Upper lobe of left lung (tissue), 6 donors: ENCODE measurements around the gene PNLIPRP3. TPM values are rescaled to one million over a fixed set of nuclear protein-coding genes. Genes with fewer than 3 reads are reported as not detected.
"Not testable (repeated sequence)": the region's sequence is repeated elsewhere in the genome, so short reads cannot be mapped to it uniquely, and the experiment has no call there.

Experiments
- ATAC-seq, 2 donors: fragments of 200-7000 bp; cut with Tn5 transposase; one replicate each; pipeline ENCODE4 v1.9.1; 2022; ENCODE audit warnings: mild to moderate bottlenecking in 2 of 2, moderate library complexity in 2 of 2; ENCODE audit not compliant: low FRiP score in 2 of 2
- DNase-seq, 2 donors: peaks; one replicate each; pipeline ENCODE4 v3.0.0-alpha.2; 2019 to 2020
- H3K27ac ChIP-seq, 4 donors: fragments of 200-600 bp; sonication (generic); one replicate each; pipeline ENCODE4 v1.5.1; 2016 to 2019
- H3K27me3 ChIP-seq, 4 donors: fragments of 200-600 bp; sonication (generic); one replicate each; pipeline ENCODE4 v1.5.1; 2017 to 2019
- H3K36me3 ChIP-seq, 4 donors: fragments of 200-600 bp; sonication (generic); one replicate each; pipeline ENCODE4 v1.5.1; 2016 to 2019
- H3K4me1 ChIP-seq, 4 donors: fragments of 200-600 bp; sonication (generic); one replicate each; pipeline ENCODE4 v1.5.1; 2018 to 2019
- H3K4me3 ChIP-seq, 4 donors: fragments of 200-600 bp; sonication (generic); one replicate each; pipeline ENCODE4 v1.5.1; 2017 to 2019; ENCODE audit warnings: mild to moderate bottlenecking in 2 of 4, moderate library complexity in 1 of 4
- H3K9me3 ChIP-seq, 4 donors: fragments of 200-600 bp; sonication (generic); one replicate each; pipeline ENCODE4 v1.5.1; 2018 to 2019
- CTCF ChIP-seq, 6 experiments: fragments of 450-650 bp in 4 of 6; fragments of 200-600 bp in 2 of 6; sonication (generic) in 2 of 6; IDR thresholded peaks; one replicate each; pipeline ENCODE4 v1.5.1; 2016 to 2019; ENCODE audit warnings: antibody characterized with exemption in 6 of 6
- EP300 ChIP-seq, 4 donors: sonication (generic); formaldehyde crosslinking; IDR thresholded peaks; one replicate each; pipeline ENCODE4 v1.5.1; 2017; ENCODE audit warnings: antibody characterized with exemption in 4 of 4, control low read depth in 2 of 4
- POLR2A ChIP-seq, 4 donors: fragments of 450-650 bp; IDR thresholded peaks; one replicate each; pipeline ENCODE4 v1.5.1; 2016 to 2017; ENCODE audit warnings: antibody characterized with exemption in 4 of 4, mild to moderate bottlenecking in 2 of 4
- POLR2AphosphoS5 ChIP-seq, 2 donors: sonication (generic); formaldehyde crosslinking; IDR thresholded peaks; one replicate each; pipeline ENCODE4 v1.5.1; 2017; ENCODE audit warnings: antibody characterized with exemption in 2 of 2
- WGBS, 2 donors: methylation state at CpG; one replicate each; pipeline ENCODE4 v1.1.5; 2017 to 2018; 5-methylcytosine and 5-hydroxymethylcytosine counted together
- total RNA-seq, 6 donors: library from RNA; depleted of rRNA in 4 of 6; stranded (reverse); fragments of >200 nt in 4 of 6; gene quantifications; one replicate each; pipeline versions ENCODE4 v1.1.0 to v1.2.1, GENCODE V29; 2016 to 2021
- donor health status: DM: no; HTN: no; CAD: no; lungs with moderate emphysema.
- donor health status: DM: no; HTN: yes; CAD: no; lungs with severe emphysema.

The PNLIPRP3 gene
- under 1 TPM in 2 of 6 donors, not detected in 4; 0.20 to 0.22 TPM for total RNA-seq

GRCh38 chr10:116427671-116428070, at the start of gene PNLIPRP3:
Gene PNLIPRP3, plus strand, starts transcription at chr10:116427847. Its CDS starts 166 bp downstream, at chr10:116428013.
- H3K9me3 ChIP-seq, result no peaks in the 10 kb centered on the region
- no peaks in the 10 kb centered on the region for H3K27me3 ChIP-seq
- TF ChIP-seq POLR2A (IDR thresholded peaks at IDR 0.05) (no peak), EP300 (IDR thresholded peaks at IDR 0.05) (no peak), POLR2AphosphoS5 (IDR thresholded peaks at IDR 0.05) (no peak), CTCF (IDR thresholded peaks at IDR 0.05) (no peak)
- H3K27ac ChIP-seq, result no peak within 1 kb of the TSS
- 63 to 64% methylated on average over 2 of the region's 2 CpGs for WGBS, 2 donors
- no peak within 1 kb of the TSS for H3K4me3 ChIP-seq
- H3K36me3 ChIP-seq, result no peaks in the 10 kb centered on the region
- ATAC-seq (no peak), DNase-seq (no peak)
- H3K4me1 ChIP-seq, result no peaks in the 10 kb centered on the region

GRCh38 chr10:116382290-116382689, 45.4 kb upstream of the PNLIPRP3 start:
- H3K4me1 ChIP-seq, result no peaks in the 10 kb centered on the region
- H3K4me3 ChIP-seq, result no peak overlapping the region
- ATAC-seq (no peak), DNase-seq (no peak)
- no peak for TF ChIP-seq POLR2A (IDR thresholded peaks at IDR 0.05)
- TF ChIP-seq CTCF (IDR thresholded peaks at IDR 0.05), result no peak
- no peak for TF ChIP-seq EP300 (IDR thresholded peaks at IDR 0.05)
- no peak for TF ChIP-seq POLR2AphosphoS5 (IDR thresholded peaks at IDR 0.05)
- WGBS, 2 donors, result 86% methylated on average over 5 of the region's 5 CpGs
- H3K27ac ChIP-seq, result no peak overlapping the region
- no peaks in the 10 kb centered on the region for H3K36me3 ChIP-seq
- no peaks in the 10 kb centered on the region for H3K27me3 ChIP-seq
- H3K9me3 ChIP-seq, result no peaks in the 10 kb centered on the region

GRCh38 chr10:116385311-116385710, 42.3 kb upstream of the PNLIPRP3 start:
- H3K4me1 ChIP-seq, result no peaks in the 10 kb centered on the region
- WGBS, 2 donors, result 71 to 81% methylated on average over 2 of the region's 2 CpGs
- H3K27ac ChIP-seq, result no peak overlapping the region
- ATAC-seq (no peak), DNase-seq (no peak)
- no peaks in the 10 kb centered on the region for H3K36me3 ChIP-seq
- TF ChIP-seq POLR2A (IDR thresholded peaks at IDR 0.05) (no peak), POLR2AphosphoS5 (IDR thresholded peaks at IDR 0.05) (no peak), EP300 (IDR thresholded peaks at IDR 0.05) (no peak), CTCF (IDR thresholded peaks at IDR 0.05) (no peak)
- H3K4me3 ChIP-seq, result no peak overlapping the region
- no peaks in the 10 kb centered on the region for H3K27me3 ChIP-seq
- no peaks in the 10 kb centered on the region for H3K9me3 ChIP-seq

- Histone ChIP-seq H3K36me3 (no peaks in the 10 kb centered on the region), H3K4me1 (no peaks in the 10 kb centered on the region), H3K27ac (no peak overlapping the region), H3K4me3 (no peak overlapping the region), H3K9me3 (no peaks in the 10 kb centered on the region), H3K27me3 (no peaks in the 10 kb centered on the region)
- no peak for DNase-seq
- WGBS, 2 donors, result 0% methylated on average over 1 of the region's 1 CpG
- ATAC-seq, result no peak
- peak in 3 of 6 experiments; percentile 40 to 53 (median 42) for TF ChIP-seq CTCF (IDR thresholded peaks at IDR 0.05)
- no peak for TF ChIP-seq EP300 (IDR thresholded peaks at IDR 0.05)
Observed at GRCh38 chr10:116385994-116386809, 41.4 kb upstream of the PNLIPRP3 start.

- H3K9me3 ChIP-seq, H3K4me3 ChIP-seq, H3K27ac ChIP-seq, H3K4me1 ChIP-seq, H3K27me3 ChIP-seq, ATAC-seq, H3K36me3 ChIP-seq: not testable (repeated sequence)
- WGBS, 2 donors, result 90 to 96% methylated on average over 4 to 35 of the region's 43 CpGs
- DNase-seq, result peak in 1 of 2 donors; percentile 68
Observed at GRCh38 chr10:116393246-116393831, 34.3 kb upstream of the PNLIPRP3 start.
